PC-3 (cell line): ENCODE results near the gene ARL14EPL. TPM values are rescaled to one million over a fixed set of nuclear protein-coding genes. Genes with fewer than 3 reads are reported as not detected.
A peak's percentile ranks its signal among the peaks of the same experiment; 100 is the strongest.
"Not testable (repeated sequence)": the region's sequence is repeated elsewhere in the genome, so short reads cannot be mapped to it uniquely, and the experiment has no call there.

Experiments
- ATAC-seq: fragments of 200-7000 bp; cut with Tn5 transposase; 2 replicates; pipeline ENCODE4 v1.9.1; 2020; ENCODE audit warnings: mild to moderate bottlenecking, moderate library complexity
- BruUV-seq: library from RNA; stranded (reverse); fragments of 400-500 nt; replicated peaks from 2 replicates; lab custom pipeline; 2021; lab: Mats Ljungman, UMichigan
- CTCF ChIA-PET: fragments of 300-600 bp; sonication (Branson Sonifier 250); formaldehyde crosslinking; loops from one replicate; lab custom pipeline; 2022; ENCODE audit warnings: antibody characterized with exemption; lab: Charles Lee
- POLR2A ChIA-PET: fragments of 300-600 bp; sonication (Branson Sonifier 250); formaldehyde crosslinking; loops from one replicate; lab custom pipeline; 2022; ENCODE audit warnings: antibody characterized with exemption; ENCODE audit not compliant: unreplicated experiment; lab: Charles Lee
- DNase-seq: peaks from one replicate; pipeline ENCODE4 v3.0.0-alpha.2; 2015
- H2AFZ ChIP-seq: fragments of 300-600 bp; sonication (generic); 2 replicates; pipeline ENCODE4 v1.6.0; 2016; ENCODE audit warnings: antibody characterized with exemption, low read length
- H3F3A ChIP-seq: fragments of 300-600 bp; sonication (generic); one replicate; pipeline ENCODE4 v1.6.0; 2017; ENCODE audit warnings: antibody characterized with exemption, low read length, control low read depth, mild to moderate bottlenecking; ENCODE audit not compliant: unreplicated experiment
- H3K27ac ChIP-seq: fragments of 300-600 bp; sonication (generic); 2 replicates; pipeline ENCODE4 v1.5.1; 2016; ENCODE audit warnings: mild to moderate bottlenecking, low read length
- H3K27me3 ChIP-seq: fragments of 300-600 bp; sonication (generic); 2 replicates; pipeline ENCODE4 v1.6.1; 2016; ENCODE audit warnings: low read length, mixed read lengths
- H3K36me3 ChIP-seq: fragments of 300-600 bp; sonication (generic); 2 replicates; pipeline ENCODE4 v1.6.1; 2016; ENCODE audit warnings: low read depth, mixed run types, low read length, mixed read lengths
- H3K4me1 ChIP-seq: fragments of 300-600 bp; sonication (generic); 2 replicates; pipeline ENCODE4 v1.5.1; 2016; ENCODE audit warnings: low read length; ENCODE audit not compliant: insufficient read depth
- H3K4me2 ChIP-seq: fragments of 300-600 bp; sonication (generic); 2 replicates; pipeline ENCODE4 v1.6.0; 2016; ENCODE audit warnings: low read length
- H3K4me3 ChIP-seq: fragments of 300-600 bp; sonication (generic); 2 replicates; pipeline ENCODE4 v1.5.1; 2016; ENCODE audit warnings: mild to moderate bottlenecking, low read length, mixed read lengths
- H3K79me2 ChIP-seq: fragments of 300-600 bp; sonication (generic); 2 replicates; pipeline ENCODE4 v1.6.1; 2017; ENCODE audit warnings: low read length, mixed read lengths
- H3K9ac ChIP-seq: fragments of 300-600 bp; sonication (generic); 2 replicates; pipeline ENCODE4 v1.6.0; 2016; ENCODE audit warnings: mild to moderate bottlenecking, low read length
- H3K9me2 ChIP-seq: fragments of 300-600 bp; sonication (generic); replicated peaks from 2 replicates; pipeline ENCODE4 v1.6.1; 2016; ENCODE audit warnings: mixed run types, low read length, mixed read lengths
- H3K9me3 ChIP-seq: fragments of 300-600 bp; sonication (generic); 2 replicates; pipeline ENCODE4 v1.6.1; 2016; ENCODE audit warnings: low read length, mixed read lengths
- H4K20me1 ChIP-seq: fragments of 300-600 bp; sonication (generic); 2 replicates; pipeline ENCODE4 v1.6.1; 2016; ENCODE audit warnings: low read length, mixed read lengths
- EZH2 ChIP-seq: fragments of 300-600 bp; sonication (generic); IDR thresholded peaks from one replicate; pipeline ENCODE4 v1.6.1; 2017; ENCODE audit warnings: antibody characterized with exemption, mild to moderate bottlenecking, low read length; ENCODE audit not compliant: unreplicated experiment
- EZH2phosphoT487 ChIP-seq: fragments of 300-600 bp; sonication (generic); IDR thresholded peaks from 2 replicates; pipeline ENCODE4 v1.6.1; 2018; ENCODE audit warnings: mild to moderate bottlenecking, antibody characterized with exemption, low read length, borderline replicate concordance
- intact Hi-C: fragments of 100-400 bp; cut with micrococcal nuclease; formaldehyde crosslinking; loops from 2 replicates; pipeline ENCODE4 v1.9.0; 2023
- total RNA-seq: library from RNA; depleted of rRNA; stranded (reverse); fragments of >200 nt; gene quantifications from 2 replicates; pipeline ENCODE4 v1.2.3, GENCODE V29; 2014
- TF ChIP-seq, protein P1 (sequence below): fragments of 300-600 bp; sonication (generic); conservative IDR thresholded peaks from 2 replicates; pipeline ENCODE4 v1.5.1; 2017; ENCODE audit warnings: antibody characterized with exemption, low read depth, mild to moderate bottlenecking, low read length

Gene ARL14EPL
- total RNA-seq, 1 experiment from 2014 or later: not detected

DNA sequence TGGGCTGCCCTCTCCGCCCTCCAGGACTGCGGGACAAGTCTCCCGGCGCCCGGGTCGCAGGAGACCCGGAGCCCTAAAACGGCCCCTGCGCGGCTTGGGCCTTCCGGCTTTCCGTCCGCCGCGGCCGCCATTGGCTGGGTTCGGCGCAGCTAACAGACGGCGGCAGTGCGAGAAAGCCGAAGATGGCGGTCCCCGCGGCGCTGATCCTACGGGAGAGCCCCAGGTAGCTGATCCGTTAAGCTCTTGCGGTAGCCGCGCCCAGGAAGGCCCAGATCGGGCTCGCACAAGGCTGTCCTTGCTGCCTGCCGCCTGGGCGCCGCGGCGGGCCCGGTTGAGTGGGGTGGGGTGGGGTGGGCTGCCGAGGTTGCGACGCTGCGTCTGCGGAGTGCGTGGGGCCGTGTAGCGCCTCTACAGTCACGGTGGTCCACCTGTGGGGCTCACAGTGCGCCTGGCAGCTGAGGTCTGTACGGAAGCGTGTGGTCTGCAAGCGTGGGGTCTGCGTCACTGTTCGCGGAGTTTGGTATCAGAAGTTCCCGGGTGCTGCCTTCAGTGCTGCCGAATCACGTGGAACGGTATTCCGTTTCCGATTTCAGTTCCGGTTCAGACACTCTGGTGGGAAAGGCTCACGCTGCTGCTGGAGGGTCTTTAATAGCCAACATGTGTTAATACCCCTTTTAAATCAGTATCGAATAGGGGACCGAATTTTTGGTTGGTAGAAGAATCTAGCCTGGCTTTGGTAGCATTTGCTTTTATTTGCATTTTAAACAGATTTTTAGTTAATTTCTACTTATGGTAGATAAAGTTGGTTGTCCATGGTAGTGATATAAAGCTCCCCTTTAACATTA, 52.8 kb downstream of the ARL14EPL start, which contains the start of gene COMMD10:
COMMD10 (plus strand) TSS at position 155 of the 845 bp plus-strand sequence.
- peak within 1 kb of the TSS; percentile 48 for H3K27ac ChIP-seq
- no peaks in the 10 kb centered on the region for H4K20me1 ChIP-seq
- H3K4me2 ChIP-seq: peak within 1 kb of the TSS; percentile 94
- no peaks in the 10 kb centered on the region for H3F3A ChIP-seq
- H3K27me3 ChIP-seq: no peaks in the 10 kb centered on the region
- no peaks in the 10 kb centered on the region for H3K9me3 ChIP-seq
- H3K4me3 ChIP-seq: peak within 1 kb of the TSS; percentile 90
- peak within 1 kb of the TSS; percentile 82 for H2AFZ ChIP-seq
- H3K9me2 ChIP-seq: no peaks in the 10 kb centered on the region
- DNase-seq: peak; percentile 56
- H3K9ac ChIP-seq: peak within 1 kb of the TSS; percentile 85
- peak; percentile 84 for ATAC-seq
- POLR2A ChIA-PET: no interaction called here
- peaks cover 6% of the 10 kb centered on the region for H3K4me1 ChIP-seq
- H3K36me3 ChIP-seq: no peaks in the 10 kb centered on the region
- H3K79me2 ChIP-seq: peaks cover 47% of the 10 kb centered on the region
- BruUV-seq: TSS peak; percentile 76
- CTCF ChIA-PET: interaction anchor here (0.5 kb wide), 1 partner anchor 407 kb away, joined by 4 read pairs; no protein-coding TSS in a partner anchor
- TF ChIP-seq EZH2: no peak
- TF ChIP-seq, protein P1, sequence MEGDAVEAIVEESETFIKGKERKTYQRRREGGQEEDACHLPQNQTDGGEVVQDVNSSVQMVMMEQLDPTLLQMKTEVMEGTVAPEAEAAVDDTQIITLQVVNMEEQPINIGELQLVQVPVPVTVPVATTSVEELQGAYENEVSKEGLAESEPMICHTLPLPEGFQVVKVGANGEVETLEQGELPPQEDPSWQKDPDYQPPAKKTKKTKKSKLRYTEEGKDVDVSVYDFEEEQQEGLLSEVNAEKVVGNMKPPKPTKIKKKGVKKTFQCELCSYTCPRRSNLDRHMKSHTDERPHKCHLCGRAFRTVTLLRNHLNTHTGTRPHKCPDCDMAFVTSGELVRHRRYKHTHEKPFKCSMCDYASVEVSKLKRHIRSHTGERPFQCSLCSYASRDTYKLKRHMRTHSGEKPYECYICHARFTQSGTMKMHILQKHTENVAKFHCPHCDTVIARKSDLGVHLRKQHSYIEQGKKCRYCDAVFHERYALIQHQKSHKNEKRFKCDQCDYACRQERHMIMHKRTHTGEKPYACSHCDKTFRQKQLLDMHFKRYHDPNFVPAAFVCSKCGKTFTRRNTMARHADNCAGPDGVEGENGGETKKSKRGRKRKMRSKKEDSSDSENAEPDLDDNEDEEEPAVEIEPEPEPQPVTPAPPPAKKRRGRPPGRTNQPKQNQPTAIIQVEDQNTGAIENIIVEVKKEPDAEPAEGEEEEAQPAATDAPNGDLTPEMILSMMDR: no peak
- TF ChIP-seq EZH2phosphoT487: no peak
- intact Hi-C loops: no loop called here

DNA sequence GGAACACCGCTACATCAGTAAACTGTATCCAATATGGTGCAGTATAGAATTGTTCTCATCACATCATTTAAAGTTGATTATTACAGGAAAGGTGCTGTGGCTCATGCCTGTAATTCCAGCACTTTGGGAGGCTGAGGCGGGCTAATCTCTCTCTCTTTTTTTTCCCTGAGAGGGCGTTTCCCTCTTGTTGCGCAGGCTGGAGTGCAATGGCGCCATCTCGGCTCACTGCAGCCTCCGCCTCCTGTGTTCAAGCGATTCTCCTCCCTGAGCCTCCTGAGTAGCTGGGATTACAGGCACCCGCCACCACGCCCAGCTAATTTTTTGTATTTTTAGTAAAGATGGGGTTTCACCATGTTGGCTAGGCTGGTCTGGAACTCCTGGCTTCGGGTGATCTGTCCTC, 54.0 kb downstream of the ARL14EPL start:
- H3K9ac ChIP-seq, DNase-seq, BruUV-seq, H3F3A ChIP-seq, H2AFZ ChIP-seq, CTCF ChIA-PET, H3K9me2 ChIP-seq, POLR2A ChIA-PET, H3K4me1 ChIP-seq, H3K27ac ChIP-seq, H3K9me3 ChIP-seq, H3K27me3 ChIP-seq, ATAC-seq, H4K20me1 ChIP-seq, H3K36me3 ChIP-seq, intact Hi-C loops: not testable (repeated sequence)
- Histone ChIP-seq H3K4me3 (peak overlapping the region; percentile 90), H3K79me2 (peaks cover 47% of the 10 kb centered on the region), H3K4me2 (peak overlapping the region; percentile 94)

DNA sequence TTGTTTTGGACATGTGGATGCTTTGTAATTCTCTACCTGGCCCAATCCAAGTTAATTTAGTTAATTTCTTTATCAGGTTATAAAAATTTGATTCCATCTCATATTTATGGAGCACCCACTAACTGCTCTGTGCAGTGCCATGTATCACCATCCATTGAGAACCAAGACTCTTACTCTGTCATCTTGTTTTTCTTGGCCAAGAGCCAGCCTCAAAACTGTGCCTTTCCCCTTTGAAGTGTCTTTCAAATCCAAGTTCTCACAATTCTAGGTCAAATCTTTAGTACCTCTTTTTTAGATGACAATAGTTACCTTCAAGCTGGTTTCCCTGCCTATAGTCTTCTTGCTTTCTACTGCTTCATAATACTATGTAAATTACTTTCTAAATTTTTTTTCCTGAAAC, 55.8 kb downstream of the ARL14EPL start:
- DNase-seq (no peak), ATAC-seq (no peak)
- no peak overlapping the region for H3K4me3 ChIP-seq
- no peaks in the 10 kb centered on the region for H3F3A ChIP-seq
- intact Hi-C loops: no loop called here
- no peaks in the 10 kb centered on the region for H3K9me3 ChIP-seq
- no peak for TF ChIP-seq EZH2
- TF ChIP-seq EZH2phosphoT487: no peak
- TF ChIP-seq, protein P1: no peak
- H3K27ac ChIP-seq: no peak overlapping the region
- peaks cover 3% of the 10 kb centered on the region; the same call in 1 of the 2 replicates for H3K36me3 ChIP-seq
- POLR2A ChIA-PET: no interaction called here
- H3K9me2 ChIP-seq: no peaks in the 10 kb centered on the region
- H4K20me1 ChIP-seq: no peaks in the 10 kb centered on the region
- H3K9ac ChIP-seq: no peak overlapping the region
- H2AFZ ChIP-seq: no peak overlapping the region
- no TSS peak for BruUV-seq
- no peak overlapping the region for H3K4me2 ChIP-seq
- H3K79me2 ChIP-seq: peaks cover 47% of the 10 kb centered on the region
- peaks cover 6% of the 10 kb centered on the region for H3K4me1 ChIP-seq
- CTCF ChIA-PET: no interaction called here
- no peaks in the 10 kb centered on the region for H3K27me3 ChIP-seq
